ENCODE data around the gene RELN.

RELN gene

DNA sequence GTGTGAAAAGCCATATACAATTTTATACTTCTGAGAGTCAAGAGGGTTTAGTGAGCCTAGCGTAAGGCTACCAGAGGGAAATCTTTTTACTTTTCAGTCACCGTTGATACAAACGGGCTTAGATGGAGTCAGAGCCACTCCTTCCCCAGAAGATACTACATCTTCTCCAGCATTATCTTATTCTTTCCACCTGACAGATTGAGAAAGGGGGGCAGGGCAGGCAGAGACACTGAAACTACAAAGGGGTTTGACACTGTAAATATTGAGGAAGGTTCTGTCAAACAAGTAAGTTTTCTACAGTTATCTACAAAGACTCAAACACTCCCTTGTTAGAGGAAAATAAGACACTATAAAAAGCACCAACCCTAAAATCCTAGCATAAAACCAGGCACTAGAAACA, 100.0 kb downstream of the RELN start:
- DNase-seq, result no peak

DNA sequence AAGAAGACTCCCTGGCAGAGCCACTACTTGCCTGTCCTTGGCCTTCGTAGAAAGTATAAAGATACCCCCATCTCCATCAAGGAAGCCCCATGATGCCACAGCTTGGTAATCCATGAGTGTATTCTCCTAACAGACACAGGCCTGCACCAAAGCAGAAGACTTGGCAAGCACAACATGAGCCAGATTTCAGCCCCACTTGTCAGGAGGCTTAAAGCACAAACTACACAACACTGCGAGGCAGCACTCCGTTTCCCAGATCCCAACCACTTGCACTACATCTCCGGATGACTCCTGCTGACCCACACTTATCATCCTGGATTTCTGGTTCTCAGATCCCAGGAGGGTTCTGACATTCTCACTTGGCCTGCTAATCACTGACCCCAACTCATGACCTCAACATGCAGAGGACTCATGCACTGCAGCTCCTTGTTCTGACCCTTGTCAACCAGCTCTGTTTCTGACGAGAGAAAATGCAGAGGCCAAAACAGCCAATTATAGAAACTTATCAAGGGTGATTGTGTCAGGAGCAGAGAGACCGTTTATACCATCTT, 100.8 kb downstream of the RELN start:
- no peak for DNase-seq

DNA sequence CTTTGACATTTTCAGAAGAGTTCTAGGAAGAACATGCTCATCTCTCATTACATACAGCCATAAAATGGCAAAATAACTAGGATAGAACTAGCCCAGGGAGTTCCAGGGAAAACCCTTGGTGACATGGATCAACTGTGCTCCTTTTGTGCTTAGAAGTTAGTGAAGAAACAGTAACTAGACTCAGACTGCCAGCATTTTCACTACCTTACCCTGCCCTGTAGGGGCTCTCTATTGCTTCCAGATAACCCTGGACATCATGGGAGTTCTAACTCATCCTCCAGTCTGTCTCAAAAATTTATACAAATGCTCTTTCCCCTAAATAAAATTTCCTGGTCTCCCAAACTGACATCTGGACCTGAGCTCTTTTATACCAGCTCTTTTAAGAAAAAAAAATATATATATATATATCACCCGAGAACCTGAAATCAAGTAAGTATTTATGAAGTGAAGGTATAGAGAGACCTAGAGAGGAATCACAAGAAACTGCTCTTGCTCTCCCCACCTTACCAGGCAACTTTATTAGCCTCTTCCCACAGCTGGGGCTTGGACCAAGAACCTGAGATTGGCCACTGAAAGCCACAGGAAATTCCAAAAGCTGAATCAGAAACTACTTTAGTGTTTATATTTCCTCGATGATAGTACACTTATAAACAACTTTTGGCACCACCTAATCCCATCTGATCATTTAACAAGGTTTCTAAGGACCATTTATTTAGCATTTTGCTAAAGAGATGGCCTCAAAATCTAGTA, 101.4 kb downstream of the RELN start:
- DNase-seq, result no peak

DNA sequence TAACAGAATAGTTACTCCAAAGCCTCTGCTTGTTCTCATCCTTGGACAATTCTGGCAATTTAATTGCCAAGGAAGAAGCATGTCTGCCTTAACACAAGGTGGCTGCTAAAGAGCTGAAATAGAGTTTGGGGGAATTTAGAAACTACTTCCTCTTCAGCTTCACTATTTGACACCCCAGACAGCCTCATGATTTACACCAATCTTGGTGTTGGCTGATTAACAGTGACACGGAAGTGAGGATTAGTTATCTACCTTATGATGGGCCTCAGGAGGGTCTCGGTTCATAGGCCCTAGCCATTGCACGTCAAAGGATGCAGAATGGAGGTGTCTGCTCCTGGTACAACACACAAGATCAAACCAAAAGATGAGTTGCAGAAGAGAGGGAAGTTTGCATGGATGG, 102.4 kb downstream of the RELN start:
- DNase-seq, result no peak

DNA sequence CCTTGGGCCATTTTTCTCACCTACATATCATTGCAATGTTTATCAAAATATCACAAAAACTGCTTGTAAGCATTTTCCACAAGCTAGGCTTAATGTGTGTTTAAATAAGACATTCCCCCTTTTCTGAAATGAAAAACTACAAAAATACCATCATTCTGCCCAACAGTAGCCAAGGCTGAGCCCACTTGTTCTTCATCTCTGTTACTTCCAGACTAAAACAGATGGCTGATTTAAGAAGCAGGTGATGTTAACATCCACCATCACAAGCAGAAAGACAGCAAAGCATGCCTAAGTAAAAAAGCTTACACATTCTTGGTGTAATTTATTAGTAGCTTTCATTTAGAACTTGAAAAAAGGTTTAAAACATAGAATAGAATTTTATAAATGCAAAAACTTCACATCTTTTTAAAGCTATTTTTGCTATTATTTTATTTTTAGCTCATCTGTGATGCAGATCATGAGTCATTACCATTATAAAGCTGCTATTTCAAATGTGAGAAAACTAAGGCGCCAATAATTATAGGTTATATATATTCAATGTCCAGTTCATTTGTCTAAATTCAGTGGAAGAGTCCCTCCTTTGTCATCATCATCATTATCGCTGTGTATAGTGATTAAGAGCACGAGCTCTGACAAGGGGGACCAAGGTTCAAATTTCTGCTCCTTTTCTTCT, 109.4 kb downstream of the RELN start:
- no peak for DNase-seq

DNA sequence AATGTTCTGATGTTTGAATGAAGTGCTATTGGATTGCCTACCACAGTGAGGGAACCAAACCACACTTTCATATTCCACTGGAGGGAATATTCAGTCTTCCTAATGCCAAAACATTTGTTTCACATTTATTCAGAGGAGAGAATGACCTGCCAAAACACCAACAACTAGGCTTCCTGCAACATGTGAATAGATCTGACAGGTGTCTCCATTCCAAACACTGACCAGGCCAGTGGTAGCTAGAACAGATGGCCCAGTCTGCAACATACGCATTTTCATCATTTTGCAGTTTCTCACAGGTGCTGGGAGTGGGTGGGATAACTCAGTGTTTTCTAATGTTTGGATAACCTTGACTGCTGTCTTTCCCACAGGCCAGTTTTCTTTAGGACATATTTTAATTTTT, 110.0 kb downstream of the RELN start:
- no peak for DNase-seq

DNA sequence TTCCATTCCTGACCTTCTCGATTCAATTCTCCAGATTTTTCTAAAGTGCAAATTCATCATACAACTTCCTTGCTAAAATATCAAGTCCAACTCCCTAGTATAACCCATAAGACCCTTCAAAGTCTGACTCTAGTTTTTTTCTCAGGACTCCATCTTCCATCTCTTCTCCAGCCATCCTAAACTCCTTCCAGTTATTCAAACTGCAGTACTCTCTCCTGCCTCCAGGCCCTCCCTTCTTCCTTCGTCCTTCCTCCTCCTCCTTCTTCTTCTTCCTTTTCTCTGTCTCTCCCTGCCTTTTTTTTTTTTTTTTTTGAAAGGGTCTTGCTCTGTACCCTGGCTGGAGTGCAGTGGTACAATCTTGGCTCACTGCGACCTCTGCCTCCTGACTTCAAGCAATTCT, 111.9 kb downstream of the RELN start:
- no peak for DNase-seq

DNA sequence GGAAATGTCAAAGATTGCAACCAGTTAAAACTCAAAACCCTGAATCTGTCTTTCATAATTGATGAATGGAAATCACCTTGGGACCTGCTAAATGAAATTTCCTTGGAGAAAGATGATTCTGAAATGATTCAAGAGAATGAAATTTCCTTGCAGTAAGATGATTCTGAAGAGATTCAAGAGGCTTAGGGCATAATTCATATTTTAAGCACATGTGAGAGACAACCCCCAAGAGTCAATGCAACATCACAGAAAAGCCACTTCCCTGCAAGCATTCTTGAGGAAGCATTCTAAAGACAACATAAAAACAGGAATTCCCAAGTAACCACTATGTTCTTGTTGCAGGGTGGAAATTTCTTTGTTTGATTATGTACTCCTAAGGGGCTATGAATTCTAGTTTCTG, 113.7 kb downstream of the RELN start:
- DNase-seq, result no peak

DNA sequence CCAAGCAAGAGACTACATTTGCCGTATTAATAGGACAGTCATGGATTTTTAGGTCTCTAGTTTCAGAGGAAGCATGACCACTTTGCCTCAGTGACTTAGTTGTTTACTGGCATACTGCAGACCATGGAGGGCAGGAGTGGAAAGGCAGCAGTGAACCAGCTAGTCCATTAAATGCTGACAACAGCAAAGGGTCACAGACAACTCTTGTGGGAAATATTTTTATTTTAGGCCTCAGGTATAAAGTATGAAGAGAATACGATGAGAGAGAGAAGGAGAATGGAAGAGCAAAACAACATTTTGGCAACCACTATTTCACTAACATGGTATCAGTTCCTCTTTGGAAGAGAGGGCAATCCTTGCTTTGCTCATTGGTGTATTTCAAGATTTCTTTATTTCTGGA, 118.0 kb downstream of the RELN start:
- DNase-seq, result no peak

DNA sequence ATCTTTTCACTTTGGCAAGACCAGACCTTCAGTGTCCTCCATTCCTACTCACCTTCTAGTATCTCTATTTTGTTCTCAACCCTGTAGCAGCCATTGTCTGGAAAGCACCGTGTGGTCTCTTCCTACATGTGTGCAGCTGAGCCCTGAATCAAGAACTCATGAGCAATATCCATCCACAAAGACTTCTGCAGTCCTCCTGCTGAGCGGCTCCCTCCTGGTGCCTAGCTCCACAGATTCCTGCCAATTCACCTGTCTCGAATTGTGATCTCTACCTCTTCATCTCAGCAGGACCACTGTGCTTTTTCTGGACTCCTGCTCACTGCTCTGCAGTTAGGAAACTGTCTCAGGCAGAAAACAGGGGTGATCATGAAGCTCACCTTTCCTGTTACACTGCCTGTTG, 118.8 kb downstream of the RELN start:
- no peak for DNase-seq

DNA sequence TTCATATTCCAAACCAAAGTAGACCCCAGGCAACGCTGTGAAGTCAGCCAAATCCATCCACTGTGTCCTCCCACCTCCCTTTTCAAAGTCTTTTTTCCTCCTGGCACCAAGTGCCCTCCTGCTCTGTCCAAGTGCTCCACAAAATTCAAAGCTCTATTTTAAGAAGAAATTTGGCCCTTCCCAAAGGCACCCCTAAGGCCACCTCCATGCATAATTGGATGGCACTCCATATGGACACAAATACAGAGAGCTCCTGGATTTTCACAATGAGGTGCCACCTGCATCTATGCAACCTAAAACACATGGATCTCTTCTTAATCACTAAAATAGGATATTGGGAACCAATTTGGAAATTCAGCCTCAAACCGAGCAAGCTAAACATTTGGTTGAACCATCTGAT, 121.6 kb downstream of the RELN start:
- no peak for DNase-seq

DNA sequence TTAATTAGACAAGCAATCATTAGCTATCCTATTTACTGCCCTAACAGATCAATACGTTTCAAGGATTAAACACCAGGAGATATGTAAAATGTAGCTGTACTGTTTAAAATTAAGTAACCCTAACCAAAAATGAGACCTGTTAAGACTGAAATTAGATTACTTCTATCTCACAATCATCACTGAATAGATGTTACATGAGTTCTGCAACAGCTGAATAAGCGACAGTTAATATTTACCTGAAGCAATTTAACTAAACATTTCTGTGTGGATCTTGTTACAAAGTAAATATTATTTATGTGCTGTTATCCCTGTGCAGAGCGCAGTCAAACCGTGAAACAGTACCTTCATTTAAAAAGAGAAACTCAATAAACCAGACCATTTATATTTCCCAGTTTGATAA, 122.5 kb downstream of the RELN start:
- no peak for DNase-seq

DNA sequence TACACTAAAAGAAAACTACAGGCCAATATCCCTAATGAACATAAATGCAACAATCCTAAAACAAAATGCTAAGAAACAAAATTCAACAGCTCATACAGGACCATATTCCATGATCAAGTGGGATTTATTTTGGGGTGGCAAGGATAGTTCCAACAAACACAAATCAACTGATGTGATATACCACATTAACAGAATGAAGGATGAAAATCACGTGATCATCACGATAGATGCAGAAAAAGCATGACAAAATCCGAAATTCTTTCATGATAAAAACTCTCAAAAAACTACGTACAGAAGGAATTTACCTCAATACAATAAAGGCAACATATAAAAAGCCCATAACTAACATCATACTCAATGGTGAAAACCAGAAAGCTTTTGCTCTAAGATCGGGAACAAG, 124.0 kb downstream of the RELN start:
- no peak for DNase-seq

DNA sequence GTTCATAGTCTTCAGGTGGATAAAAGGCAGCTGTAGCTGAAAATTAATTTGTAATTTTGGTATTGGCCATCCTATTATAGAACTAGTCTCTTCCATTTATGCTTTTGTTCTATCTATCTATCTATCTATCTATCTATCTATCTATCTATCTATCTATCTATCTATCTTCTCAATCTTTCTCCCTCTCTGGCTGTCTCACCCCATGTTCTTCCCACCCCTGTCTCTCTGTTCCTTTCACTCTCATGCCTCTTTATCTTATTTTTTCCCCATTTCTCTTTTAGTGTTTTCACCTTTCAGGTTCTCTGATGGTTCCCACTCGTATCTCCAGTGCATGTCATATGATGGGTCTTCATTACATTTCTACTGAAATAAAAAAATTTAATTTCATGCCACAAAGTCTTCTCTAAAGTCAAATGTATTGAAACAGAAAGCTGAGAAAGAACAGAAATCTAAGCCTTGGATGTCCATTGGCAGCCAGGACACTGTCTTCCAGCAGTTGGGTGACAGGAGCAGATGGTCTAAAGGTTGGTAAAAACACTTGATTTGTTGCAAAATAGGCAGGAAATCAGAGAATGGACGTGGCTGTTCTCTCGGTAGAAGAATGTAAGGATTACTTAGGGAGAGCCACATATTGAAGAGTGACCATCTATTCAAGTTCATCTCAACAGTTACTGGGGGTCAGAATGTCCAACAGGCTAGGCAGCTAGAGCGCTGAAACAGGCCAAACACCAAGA, 127.0 kb downstream of the RELN start:
- no peak for DNase-seq

DNA sequence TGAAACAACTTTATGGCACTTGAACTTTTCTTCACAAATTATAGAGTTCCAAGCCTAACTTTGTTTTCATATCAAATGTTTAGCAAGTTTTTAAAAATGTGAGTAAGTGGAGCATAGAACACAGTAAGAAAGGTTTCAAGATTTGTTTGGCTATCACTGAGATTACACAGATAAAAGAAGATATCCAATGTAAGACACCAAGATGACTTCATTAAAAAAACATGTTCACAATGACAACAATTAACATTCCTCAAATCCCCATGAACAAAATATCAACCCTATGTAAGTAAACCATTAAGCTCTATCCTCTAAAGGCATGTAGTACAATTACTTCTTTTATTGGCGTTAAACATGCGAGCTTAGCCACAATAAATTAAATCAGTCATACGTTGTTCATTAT, 129.7 kb downstream of the RELN start:
- DNase-seq, result no peak

DNA sequence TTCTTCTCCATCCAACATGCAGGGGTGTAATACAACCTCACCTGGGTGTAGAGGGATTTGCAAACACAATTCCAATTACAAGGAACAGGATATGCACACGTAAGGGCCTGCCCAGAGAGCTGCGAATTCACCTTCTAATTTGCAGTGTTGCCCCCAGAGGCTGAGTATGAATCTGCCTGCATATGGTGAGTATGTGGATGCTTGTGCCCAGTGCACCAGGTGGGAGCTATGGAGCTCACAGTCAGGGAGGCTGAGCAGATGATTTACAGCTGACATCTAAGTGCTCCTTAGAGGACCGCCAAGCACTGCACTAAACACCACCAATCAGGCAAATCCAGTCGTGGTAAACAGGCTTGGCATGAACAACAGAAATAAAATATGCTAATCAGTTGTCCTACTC, 132.0 kb downstream of the RELN start:
- DNase-seq, result no peak

DNA sequence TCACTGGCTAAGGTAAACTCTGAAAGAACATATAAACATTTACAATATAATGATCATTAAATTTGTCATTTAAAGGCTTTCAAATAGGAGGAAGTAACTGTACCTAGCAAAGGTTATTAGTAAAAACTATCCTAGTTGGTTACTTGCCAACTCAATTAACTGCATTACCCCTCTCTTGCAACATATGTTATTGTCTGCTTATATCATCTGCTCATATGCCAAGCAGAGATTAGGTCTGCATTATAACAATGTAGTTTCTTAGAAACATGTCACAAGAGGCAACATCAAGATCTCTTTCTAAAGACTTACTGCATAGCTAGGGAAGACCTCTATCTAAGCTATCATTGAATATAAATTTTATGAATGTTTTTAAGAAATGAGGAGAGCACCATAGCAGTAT, 132.5 kb downstream of the RELN start:
- DNase-seq, result no peak

DNA sequence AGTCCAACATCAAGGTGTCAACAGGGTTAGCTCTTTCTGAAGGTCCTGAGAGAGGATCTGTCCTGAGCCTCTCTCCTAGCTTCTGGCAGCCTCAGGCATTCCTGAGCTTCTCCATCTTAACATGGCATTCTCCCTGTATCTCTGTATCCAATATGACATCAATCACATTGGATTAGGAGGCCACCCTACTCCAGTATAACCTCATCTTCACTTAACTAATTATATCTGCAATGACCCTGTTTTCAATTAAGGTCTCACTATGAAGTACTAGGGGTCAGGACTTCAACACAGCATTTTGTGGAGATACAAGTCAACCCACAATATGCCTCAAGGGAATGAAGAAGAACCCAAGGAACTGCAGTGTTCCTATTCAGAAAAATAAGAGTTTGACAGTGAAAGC, 133.8 kb downstream of the RELN start:
- DNase-seq, result no peak

DNA sequence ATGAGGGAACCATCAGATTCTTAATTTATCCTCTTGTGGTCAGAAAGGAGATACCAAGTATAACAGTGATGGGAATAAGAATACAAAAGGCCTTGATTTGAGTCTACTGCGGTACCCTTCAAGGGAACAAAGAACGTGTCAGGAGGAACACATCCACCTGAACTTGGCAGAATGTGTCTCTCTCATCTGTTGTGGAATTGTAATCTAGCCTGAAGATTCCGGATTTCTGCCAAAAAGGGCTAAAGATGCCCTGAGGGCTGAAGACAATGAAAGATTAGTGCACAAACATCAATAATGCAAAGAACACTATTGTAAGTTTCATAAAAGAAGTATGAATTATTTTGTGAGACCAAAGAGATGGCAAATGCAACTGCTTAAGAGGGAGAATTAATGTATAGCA, 134.8 kb downstream of the RELN start:
- no peak for DNase-seq

DNA sequence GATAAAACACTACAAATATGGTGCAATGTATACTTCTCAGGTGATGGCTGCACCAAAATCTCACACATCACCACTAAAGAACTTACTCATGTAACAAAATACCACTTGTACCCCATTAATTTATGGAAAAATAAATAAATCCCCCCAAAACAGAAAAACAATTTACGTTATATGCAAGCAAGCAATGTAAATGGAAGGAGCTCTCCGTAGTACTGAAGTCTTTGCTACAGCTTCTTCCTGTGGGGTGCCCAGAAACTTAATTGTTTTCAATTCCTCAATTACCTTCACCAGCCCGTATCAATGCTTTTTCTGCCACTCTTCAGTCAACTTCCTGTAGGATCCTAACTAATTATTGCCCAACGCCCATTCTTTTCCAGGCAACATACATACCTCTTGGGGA, 138.1 kb downstream of the RELN start:
- peak; percentile 71 for DNase-seq

DNA sequence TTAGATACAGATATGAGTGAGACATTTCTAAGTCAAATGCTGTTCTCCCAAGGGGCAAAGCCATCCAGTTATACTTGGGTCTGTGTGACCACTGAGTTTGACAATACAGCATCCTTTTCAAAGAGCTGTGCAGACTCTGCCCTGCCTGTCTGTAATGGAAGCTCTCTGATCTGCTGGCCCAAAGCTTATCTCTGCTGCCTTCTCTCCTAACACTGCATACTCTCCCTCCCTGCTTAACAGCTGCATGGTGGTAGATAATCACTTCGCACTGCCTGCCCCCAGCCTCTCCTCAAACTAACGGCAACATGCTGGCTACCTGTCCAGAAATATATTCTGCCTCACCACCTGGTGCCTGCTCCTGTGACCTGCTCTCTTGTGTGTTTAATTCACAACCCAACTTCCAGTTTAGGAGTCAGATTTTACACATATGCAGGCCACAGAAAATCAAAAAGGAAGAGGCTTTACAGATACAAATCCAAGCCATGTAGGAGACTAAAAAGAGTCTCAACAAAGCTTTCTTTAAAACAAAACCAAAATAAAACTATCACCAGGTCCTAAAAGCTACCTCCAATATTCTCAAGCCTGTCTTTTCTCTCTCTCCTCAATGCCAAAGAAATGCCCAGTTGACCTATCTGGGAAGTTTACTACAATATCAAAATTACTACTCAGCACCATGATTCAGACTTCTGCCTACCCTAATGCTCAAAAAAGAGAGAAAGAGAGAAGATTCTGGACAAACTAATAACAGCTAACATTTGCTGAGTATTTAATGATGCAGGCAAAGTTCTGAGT, 145.6 kb downstream of the RELN start:
- DNase-seq, result peak; percentile 77

DNA sequence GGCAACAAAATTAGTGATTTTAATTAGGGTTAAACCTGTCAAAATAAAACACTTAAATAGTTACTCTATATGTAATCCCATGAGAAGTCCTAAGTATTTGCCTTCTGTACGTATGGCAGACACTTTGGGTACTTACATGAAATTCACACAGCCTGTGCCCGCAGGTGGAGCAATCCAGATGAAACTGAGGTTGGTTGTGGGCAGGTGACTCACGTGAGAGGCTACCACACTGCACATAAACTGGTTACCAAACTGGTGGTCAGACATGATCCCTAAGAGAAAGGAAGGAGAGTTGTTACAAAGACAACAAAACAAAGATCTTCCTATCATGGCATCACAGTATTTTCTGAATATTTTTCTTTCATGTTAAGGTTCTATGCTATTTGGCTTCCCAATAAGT, 156.1 kb downstream of the RELN start:
- DNase-seq, result no peak

DNA sequence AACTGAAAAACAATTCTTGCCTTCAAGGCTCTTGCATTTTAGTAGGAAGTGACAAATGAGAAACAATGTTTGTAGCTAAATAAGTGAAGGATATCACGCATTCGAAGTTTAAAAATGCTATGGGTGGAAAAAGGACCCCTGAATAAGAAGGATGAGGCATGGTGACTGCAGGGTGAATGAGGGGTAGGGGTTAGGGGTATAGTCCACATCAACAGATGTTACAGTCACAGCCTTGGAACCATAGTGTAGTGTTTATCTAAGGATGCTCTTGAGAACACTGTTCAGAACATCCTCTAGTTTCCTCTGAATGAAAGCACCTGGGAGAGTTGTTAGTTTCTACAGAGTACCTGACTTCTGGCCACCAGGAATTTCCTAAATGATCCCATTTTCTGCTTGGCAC, 157.0 kb downstream of the RELN start:
- DNase-seq, result no peak
